Measurements from ENCODE around the gene PCDH17. TPM values are rescaled to one million over a fixed set of nuclear protein-coding genes. Genes with fewer than 3 reads are reported as not detected.

PCDH17 gene
- total and polyA plus RNA-seq, 9 of the 15 experiments (the other 6 are each of a cell fraction or from before 2014, with no cell fraction given) = not detected

DNA sequence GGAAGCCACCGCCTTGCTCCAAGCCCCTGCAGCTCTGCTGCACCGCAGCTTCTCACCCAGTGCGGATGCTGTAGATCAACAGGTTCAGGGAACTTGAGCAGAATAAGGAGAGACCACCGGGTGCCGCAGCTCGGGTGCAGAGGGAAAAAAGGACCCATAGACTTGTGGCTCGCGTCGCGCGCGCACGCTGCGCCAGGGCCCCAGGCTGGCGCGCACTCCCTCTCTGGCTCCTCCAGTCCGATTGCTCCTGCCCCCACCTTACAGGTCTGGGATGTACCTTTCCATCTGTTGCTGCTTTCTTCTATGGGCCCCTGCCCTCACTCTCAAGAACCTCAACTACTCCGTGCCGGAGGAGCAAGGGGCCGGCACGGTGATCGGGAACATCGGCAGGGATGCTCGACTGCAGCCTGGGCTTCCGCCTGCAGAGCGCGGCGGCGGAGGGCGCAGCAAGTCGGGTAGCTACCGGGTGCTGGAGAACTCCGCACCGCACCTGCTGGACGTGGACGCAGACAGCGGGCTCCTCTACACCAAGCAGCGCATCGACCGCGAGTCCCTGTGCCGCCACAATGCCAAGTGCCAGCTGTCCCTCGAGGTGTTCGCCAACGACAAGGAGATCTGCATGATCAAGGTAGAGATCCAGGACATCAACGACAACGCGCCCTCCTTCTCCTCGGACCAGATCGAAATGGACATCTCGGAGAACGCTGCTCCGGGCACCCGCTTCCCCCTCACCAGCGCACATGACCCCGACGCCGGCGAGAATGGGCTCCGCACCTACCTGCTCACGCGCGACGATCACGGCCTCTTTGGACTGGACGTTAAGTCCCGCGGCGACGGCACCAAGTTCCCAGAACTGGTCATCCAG, 964 bp downstream of the PCDH17 start:
- H3K9me3 ChIP-seq (replicated peaks; ENCODE audit: control insufficient read depth, insufficient read depth, low read depth, low read length) = 0 out of 2 replicates have a peak, but pooled peaks cover 2% of the 10 kb centered on the region
- H2AFZ ChIP-seq (ENCODE audit: low read depth, low read length) = no peak overlapping the region
- intact Hi-C loops (cut with micrococcal nuclease) (no loop called here), in situ Hi-C loops (cut with MboI) (no loop called here)
- no peak overlapping the region for H3K4me2 ChIP-seq (ENCODE audit: insufficient read depth, low read length)
- H4K20me1 ChIP-seq (replicated peaks; ENCODE audit: control insufficient read depth, insufficient read depth, low read length) = no peaks in the 10 kb centered on the region
- H3K27me3 ChIP-seq (ENCODE audit: control insufficient read depth in 2 of 2, insufficient read depth in 2 of 2, low read length in 2 of 2) = no peaks in the 10 kb centered on the region
- BruUV-seq (replicated peaks) = no TSS peak
- H3K79me2 ChIP-seq (ENCODE audit: control insufficient read depth, insufficient read depth, low read length) = no peaks in the 10 kb centered on the region
- DNase-seq (ENCODE audit: extremely low read depth in 1 of 4, low spot score in 3 of 4) (no peak), FAIRE-seq (no peak), ATAC-seq (no peak)
- H3K9ac ChIP-seq (ENCODE audit: insufficient read depth in 1 of 2, low read depth in 2 of 2, low read length in 2 of 2) = no peak overlapping the region
- WGBS (ENCODE audit: insufficient coverage, low coverage, missing lambda C conversion rate) = 30% methylated on average over 22 of the region's 70 CpGs
- no peak overlapping the region for H3K27ac ChIP-seq (ENCODE audit: extremely low read depth, low read depth, low read length)
- no peaks in the 10 kb centered on the region for H3K9me1 ChIP-seq (ENCODE audit: control insufficient read depth, insufficient read depth, low read length)
- H3K4me3 ChIP-seq = no peak overlapping the region
- no peaks in the 10 kb centered on the region for H3K36me3 ChIP-seq (ENCODE audit: control insufficient read depth, insufficient read depth, low read length)
- ChIA-PET CTCF (ENCODE audit: low intra/inter-chr PET ratio) (no interaction called here), POLR2A (interaction anchor here (0.7 kb wide), 1 partner anchor 704 kb away, joined by 4 read pairs; no protein-coding TSS in a partner anchor)
- no peaks in the 10 kb centered on the region for H3K4me1 ChIP-seq (replicated peaks in 1 of 2; ENCODE audit: control insufficient read depth in 2 of 2, insufficient read depth in 2 of 2, low read length in 2 of 2)
- TF ChIP-seq ARID1B (IDR thresholded peaks at IDR 0.05) (no peak), NFE2L1 (tag; IDR thresholded peaks at IDR 0.05; ENCODE audit: borderline replicate concordance, low read depth) (no peak), ZNF695 (CRISPR knock-in tag; IDR thresholded peaks at IDR 0.05) (no peak), TCF3 (CRISPR knock-in tag; IDR thresholded peaks at IDR 0.05) (no peak), ZHX1 (conservative IDR thresholded peaks at IDR 0.05; ENCODE audit: low read length) (no peak), TBL1XR1 (IDR thresholded peaks at IDR 0.05; ENCODE audit: low read length in 2 of 2) (no peak), ZNF140 (CRISPR knock-in tag; IDR thresholded peaks at IDR 0.05) (no peak), PURB (CRISPR knock-in tag; IDR thresholded peaks at IDR 0.05; ENCODE audit: low read depth) (no peak), TARDBP (IDR thresholded peaks at IDR 0.05) (no peak), ZNF174 (CRISPR knock-in tag; IDR thresholded peaks at IDR 0.05) (no peak)
- TF ChIP-seq, protein P1, sequence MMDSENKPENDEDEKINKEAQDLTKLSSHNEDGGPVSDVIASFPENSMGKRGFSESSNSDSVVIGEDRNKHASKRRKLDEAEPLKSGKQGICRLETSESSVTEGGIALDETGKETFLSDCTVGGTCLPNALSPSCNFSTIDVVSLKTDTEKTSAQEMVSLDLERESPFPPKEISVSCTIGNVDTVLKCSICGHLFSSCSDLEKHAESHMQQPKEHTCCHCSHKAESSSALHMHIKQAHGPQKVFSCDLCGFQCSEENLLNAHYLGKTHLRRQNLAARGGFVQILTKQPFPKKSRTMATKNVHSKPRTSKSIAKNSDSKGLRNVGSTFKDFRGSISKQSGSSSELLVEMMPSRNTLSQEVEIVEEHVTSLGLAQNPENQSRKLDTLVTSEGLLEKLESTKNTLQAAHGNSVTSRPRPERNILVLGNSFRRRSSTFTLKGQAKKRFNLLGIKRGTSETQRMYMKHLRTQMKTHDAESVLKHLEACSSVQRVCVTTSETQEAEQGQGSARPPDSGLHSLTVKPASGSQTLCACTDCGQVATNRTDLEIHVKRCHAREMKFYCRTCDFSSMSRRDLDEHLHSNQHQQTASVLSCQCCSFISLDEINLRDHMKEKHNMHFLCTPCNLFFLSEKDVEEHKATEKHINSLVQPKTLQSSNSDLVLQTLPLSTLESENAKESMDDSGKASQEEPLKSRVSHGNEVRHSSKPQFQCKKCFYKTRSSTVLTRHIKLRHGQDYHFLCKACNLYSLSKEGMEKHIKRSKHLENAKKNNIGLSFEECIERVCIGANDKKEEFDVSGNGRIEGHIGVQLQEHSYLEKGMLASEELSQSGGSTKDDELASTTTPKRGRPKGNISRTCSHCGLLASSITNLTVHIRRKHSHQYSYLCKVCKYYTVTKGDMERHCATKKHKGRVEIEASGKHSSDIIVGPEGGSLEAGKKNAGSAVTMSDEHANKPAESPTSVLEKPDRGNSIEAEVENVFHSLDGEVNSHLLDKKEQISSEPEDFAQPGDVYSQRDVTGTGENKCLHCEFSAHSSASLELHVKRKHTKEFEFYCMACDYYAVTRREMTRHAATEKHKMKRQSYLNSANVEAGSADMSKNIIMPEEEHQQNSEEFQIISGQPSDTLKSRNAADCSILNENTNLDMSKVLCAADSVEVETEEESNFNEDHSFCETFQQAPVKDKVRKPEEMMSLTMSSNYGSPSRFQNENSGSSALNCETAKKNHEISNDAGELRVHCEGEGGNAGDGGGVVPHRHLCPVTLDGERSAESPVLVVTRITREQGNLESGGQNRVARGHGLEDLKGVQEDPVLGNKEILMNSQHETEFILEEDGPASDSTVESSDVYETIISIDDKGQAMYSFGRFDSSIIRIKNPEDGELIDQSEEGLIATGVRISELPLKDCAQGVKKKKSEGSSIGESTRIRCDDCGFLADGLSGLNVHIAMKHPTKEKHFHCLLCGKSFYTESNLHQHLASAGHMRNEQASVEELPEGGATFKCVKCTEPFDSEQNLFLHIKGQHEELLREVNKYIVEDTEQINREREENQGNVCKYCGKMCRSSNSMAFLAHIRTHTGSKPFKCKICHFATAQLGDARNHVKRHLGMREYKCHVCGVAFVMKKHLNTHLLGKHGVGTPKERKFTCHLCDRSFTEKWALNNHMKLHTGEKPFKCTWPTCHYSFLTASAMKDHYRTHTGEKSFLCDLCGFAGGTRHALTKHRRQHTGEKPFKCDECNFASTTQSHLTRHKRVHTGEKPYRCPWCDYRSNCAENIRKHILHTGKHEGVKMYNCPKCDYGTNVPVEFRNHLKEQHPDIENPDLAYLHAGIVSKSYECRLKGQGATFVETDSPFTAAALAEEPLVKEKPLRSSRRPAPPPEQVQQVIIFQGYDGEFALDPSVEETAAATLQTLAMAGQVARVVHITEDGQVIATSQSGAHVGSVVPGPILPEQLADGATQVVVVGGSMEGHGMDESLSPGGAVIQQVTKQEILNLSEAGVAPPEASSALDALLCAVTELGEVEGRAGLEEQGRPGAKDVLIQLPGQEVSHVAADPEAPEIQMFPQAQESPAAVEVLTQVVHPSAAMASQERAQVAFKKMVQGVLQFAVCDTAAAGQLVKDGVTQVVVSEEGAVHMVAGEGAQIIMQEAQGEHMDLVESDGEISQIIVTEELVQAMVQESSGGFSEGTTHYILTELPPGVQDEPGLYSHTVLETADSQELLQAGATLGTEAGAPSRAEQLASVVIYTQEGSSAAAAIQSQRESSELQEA (IDR thresholded peaks at IDR 0.05; ENCODE audit: low read depth) = no peak
